ENCODE measurements around the gene OXER1.

Gene OXER1

GRCh38 chr2:42752816-42753813 is 10.8 kb downstream of the OXER1 start:
- no peaks in the 10 kb centered on the region for H4K20me1 ChIP-seq (ENCODE audit: control insufficient read depth, insufficient read depth, low read depth, low read length)
- H3K79me2 ChIP-seq (ENCODE audit: control insufficient read depth, low read length), result no peaks in the 10 kb centered on the region
- H3K9me3 ChIP-seq (ENCODE audit: control insufficient read depth, insufficient read depth, low read length), result no peaks in the 10 kb centered on the region
- peak overlapping the region; percentile 68 for H3K4me2 ChIP-seq (ENCODE audit: low read length)
- H3K4me1 ChIP-seq (ENCODE audit: control insufficient read depth, low read length), result peaks cover 41% of the 10 kb centered on the region
- 0 out of 2 replicates have a peak, but pooled peaks cover 2% of the 10 kb centered on the region for H3F3A ChIP-seq (ENCODE audit: control insufficient read depth, insufficient read depth)
- 0 out of 2 replicates have a peak overlapping the region, but pooled peaks have one; percentile 15 for H3K27ac ChIP-seq (ENCODE audit: low read depth, low read length)
- no peaks in the 10 kb centered on the region for H3K36me3 ChIP-seq (ENCODE audit: control insufficient read depth, low read length)
- TF ChIP-seq CTCF (IDR thresholded peaks at IDR 0.05; ENCODE audit: low read depth, low read length, poor library complexity, severe bottlenecking), result no peak
- TF ChIP-seq EZH2phosphoT487 (IDR thresholded peaks at IDR 0.05; ENCODE audit: borderline replicate concordance, low read length), result no peak
- H3K27me3 ChIP-seq (ENCODE audit: control insufficient read depth, low read length), result no peaks in the 10 kb centered on the region
- H3K9me2 ChIP-seq (replicated peaks; ENCODE audit: control insufficient read depth, low read length), result no peaks in the 10 kb centered on the region
- peak overlapping the region; percentile 36 for H3K4me3 ChIP-seq (ENCODE audit: low read length)

- Histone ChIP-seq H3K4me1 (ENCODE audit: control insufficient read depth, low read length) (peaks cover 41% of the 10 kb centered on the region), H3K4me2 (ENCODE audit: low read length) (peak overlapping the region; percentile 68), H3K9me2 (replicated peaks; ENCODE audit: control insufficient read depth, low read length) (no peaks in the 10 kb centered on the region)
Observed at GRCh38 chr2:42752314-42752713, 11.6 kb downstream of the OXER1 start.

GRCh38 chr2:42748840-42749239 is 15.1 kb downstream of the OXER1 start:
- H3K27me3 ChIP-seq (ENCODE audit: control insufficient read depth, low read length), result no peaks in the 10 kb centered on the region
- no peaks in the 10 kb centered on the region for H3K79me2 ChIP-seq (ENCODE audit: control insufficient read depth, low read length)
- H3K4me2 ChIP-seq (ENCODE audit: low read length), result no peak overlapping the region
- H3K27ac ChIP-seq (ENCODE audit: low read depth, low read length), result no peak overlapping the region
- H3K4me1 ChIP-seq (ENCODE audit: control insufficient read depth, low read length), result peaks cover 31% of the 10 kb centered on the region
- H3F3A ChIP-seq (ENCODE audit: control insufficient read depth, insufficient read depth), result 0 out of 2 replicates have a peak, but pooled peaks cover 2% of the 10 kb centered on the region
- no peaks in the 10 kb centered on the region for H4K20me1 ChIP-seq (ENCODE audit: control insufficient read depth, insufficient read depth, low read depth, low read length)
- H3K36me3 ChIP-seq (ENCODE audit: control insufficient read depth, low read length), result no peaks in the 10 kb centered on the region
- H3K9me3 ChIP-seq (ENCODE audit: control insufficient read depth, insufficient read depth, low read length), result no peaks in the 10 kb centered on the region
- no peaks in the 10 kb centered on the region for H3K9me2 ChIP-seq (replicated peaks; ENCODE audit: control insufficient read depth, low read length)
- TF ChIP-seq CTCF (IDR thresholded peaks at IDR 0.05; ENCODE audit: low read depth, low read length, poor library complexity, severe bottlenecking) (no peak), EZH2phosphoT487 (IDR thresholded peaks at IDR 0.05; ENCODE audit: borderline replicate concordance, low read length) (no peak)
- no peak overlapping the region for H3K4me3 ChIP-seq (ENCODE audit: low read length)

More at GRCh38 chr2:42752314-42752713, 11.6 kb downstream of the OXER1 start:
- TF ChIP-seq CTCF (IDR thresholded peaks at IDR 0.05; ENCODE audit: low read depth, low read length, poor library complexity, severe bottlenecking) (no peak), EZH2phosphoT487 (IDR thresholded peaks at IDR 0.05; ENCODE audit: borderline replicate concordance, low read length) (no peak)
- H3K9me3 ChIP-seq (ENCODE audit: control insufficient read depth, insufficient read depth, low read length), result no peaks in the 10 kb centered on the region
- 0 out of 2 replicates have a peak, but pooled peaks cover 2% of the 10 kb centered on the region for H3F3A ChIP-seq (ENCODE audit: control insufficient read depth, insufficient read depth)
- H3K27me3 ChIP-seq (ENCODE audit: control insufficient read depth, low read length), result no peaks in the 10 kb centered on the region
- H3K79me2 ChIP-seq (ENCODE audit: control insufficient read depth, low read length), result no peaks in the 10 kb centered on the region
- H4K20me1 ChIP-seq (ENCODE audit: control insufficient read depth, insufficient read depth, low read depth, low read length), result no peaks in the 10 kb centered on the region
- 0 out of 2 replicates have a peak overlapping the region, but pooled peaks have one; percentile 15 for H3K27ac ChIP-seq (ENCODE audit: low read depth, low read length)
- H3K36me3 ChIP-seq (ENCODE audit: control insufficient read depth, low read length), result no peaks in the 10 kb centered on the region
- peak overlapping the region; percentile 36 for H3K4me3 ChIP-seq (ENCODE audit: low read length)
